Body of pancreas (tissue), 4 donors: ENCODE measurements around the gene NOB1.

Experiments
- POLR2A ChIP-seq, 3 donors: fragments of 450-650 bp; IDR thresholded peaks; one replicate each; pipeline ENCODE4 v1.6.1; 2016; ENCODE audit warnings: antibody characterized with exemption in 3 of 3, mild to moderate bottlenecking in 2 of 3
- TF ChIP-seq, protein P1 (sequence below), 7 experiments: fragments of 450-650 bp in 4 of 7; fragments of 200-600 bp in 3 of 7; sonication (generic) in 3 of 7; IDR thresholded peaks; one replicate each; pipeline ENCODE4 v1.5.1; 2016 to 2019; ENCODE audit warnings: antibody characterized with exemption in 7 of 7

- TF ChIP-seq, protein P1, sequence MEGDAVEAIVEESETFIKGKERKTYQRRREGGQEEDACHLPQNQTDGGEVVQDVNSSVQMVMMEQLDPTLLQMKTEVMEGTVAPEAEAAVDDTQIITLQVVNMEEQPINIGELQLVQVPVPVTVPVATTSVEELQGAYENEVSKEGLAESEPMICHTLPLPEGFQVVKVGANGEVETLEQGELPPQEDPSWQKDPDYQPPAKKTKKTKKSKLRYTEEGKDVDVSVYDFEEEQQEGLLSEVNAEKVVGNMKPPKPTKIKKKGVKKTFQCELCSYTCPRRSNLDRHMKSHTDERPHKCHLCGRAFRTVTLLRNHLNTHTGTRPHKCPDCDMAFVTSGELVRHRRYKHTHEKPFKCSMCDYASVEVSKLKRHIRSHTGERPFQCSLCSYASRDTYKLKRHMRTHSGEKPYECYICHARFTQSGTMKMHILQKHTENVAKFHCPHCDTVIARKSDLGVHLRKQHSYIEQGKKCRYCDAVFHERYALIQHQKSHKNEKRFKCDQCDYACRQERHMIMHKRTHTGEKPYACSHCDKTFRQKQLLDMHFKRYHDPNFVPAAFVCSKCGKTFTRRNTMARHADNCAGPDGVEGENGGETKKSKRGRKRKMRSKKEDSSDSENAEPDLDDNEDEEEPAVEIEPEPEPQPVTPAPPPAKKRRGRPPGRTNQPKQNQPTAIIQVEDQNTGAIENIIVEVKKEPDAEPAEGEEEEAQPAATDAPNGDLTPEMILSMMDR (IDR thresholded peaks at IDR 0.05): no peak
- no peak for TF ChIP-seq POLR2A (IDR thresholded peaks at IDR 0.05)
Observed at GRCh38 chr16:69745232-69745612, 9.5 kb downstream of the NOB1 start.
